ENCODE results near the gene FOXJ3. TPM values are rescaled to one million over a fixed set of nuclear protein-coding genes. Genes with fewer than 3 reads are reported as not detected.

The FOXJ3 gene
- total and polyA plus RNA-seq, 2 of the 13 experiments (the other 11 are each of a cell fraction or from before 2014, with no cell fraction given) = 16.6 to 48.5 TPM

DNA sequence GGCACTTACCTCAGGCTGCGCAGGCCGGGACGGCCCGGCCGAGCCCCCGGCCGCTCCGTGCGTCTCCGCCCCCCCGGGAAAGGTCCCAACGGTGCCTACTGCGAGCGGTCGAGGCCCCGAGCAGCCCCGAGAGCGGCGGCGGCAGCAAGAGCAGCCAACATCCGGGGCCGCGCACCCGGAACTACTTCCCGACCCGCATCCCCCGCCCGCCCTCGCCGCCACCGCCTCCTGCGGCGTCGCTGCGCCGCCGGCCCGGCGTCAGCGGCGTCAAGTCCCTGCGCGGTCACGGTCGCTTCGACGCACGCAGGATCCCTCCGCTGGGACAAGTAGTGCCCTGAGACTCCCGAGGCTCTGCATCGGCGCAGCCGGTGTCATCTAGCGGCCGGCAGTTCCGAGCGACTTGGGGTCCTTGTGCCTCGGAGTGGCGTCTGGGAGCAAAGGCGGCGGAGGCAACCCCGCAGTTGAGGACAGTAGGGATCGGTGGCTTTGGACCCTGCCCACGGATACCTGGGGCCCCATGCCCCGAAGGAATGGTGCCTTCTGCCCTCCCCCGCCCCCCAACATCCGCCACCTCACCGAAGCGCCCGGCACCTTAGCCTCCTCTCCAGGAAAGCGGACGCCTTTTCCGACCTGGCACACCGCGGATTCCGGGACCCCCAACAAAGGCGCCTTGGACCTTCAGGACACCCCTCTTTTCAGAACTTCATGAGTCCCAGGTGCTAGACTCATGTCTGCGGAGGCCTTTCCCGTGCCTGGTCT, at the start of gene FOXJ3 (continued):
- TF ChIP-seq, protein P1, sequence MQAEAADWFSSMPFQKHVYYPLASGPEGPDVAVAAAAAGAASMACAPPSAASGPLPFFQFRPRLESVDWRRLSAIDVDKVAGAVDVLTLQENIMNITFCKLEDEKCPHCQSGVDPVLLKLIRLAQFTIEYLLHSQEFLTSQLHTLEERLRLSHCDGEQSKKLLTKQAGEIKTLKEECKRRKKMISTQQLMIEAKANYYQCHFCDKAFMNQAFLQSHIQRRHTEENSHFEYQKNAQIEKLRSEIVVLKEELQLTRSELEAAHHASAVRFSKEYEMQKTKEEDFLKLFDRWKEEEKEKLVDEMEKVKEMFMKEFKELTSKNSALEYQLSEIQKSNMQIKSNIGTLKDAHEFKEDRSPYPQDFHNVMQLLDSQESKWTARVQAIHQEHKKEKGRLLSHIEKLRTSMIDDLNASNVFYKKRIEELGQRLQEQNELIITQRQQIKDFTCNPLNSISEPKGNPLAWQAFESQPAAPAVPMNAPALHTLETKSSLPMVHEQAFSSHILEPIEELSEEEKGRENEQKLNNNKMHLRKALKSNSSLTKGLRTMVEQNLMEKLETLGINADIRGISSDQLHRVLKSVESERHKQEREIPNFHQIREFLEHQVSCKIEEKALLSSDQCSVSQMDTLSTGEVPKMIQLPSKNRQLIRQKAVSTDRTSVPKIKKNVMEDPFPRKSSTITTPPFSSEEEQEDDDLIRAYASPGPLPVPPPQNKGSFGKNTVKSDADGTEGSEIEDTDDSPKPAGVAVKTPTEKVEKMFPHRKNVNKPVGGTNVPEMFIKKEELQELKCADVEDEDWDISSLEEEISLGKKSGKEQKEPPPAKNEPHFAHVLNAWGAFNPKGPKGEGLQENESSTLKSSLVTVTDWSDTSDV (CRISPR knock-in tag; IDR thresholded peaks at IDR 0.05) = no peak
- TF ChIP-seq FUBP1 (CRISPR knock-in tag; IDR thresholded peaks at IDR 0.05; ENCODE audit: borderline replicate concordance) (peak; percentile 67; the same call in 1 of the 2 replicates), CHD2 (IDR thresholded peaks at IDR 0.05; ENCODE audit: low read depth, low read length) (peak; percentile 93), ZNF503 (CRISPR knock-in tag; IDR thresholded peaks at IDR 0.05) (peak; percentile 72), NR3C1 (CRISPR knock-in tag; IDR thresholded peaks at IDR 0.05) (no peak), ZNF672 (CRISPR knock-in tag; IDR thresholded peaks at IDR 0.05) (peak; percentile 94), GTF2F1 (IDR thresholded peaks at IDR 0.05; ENCODE audit: low read length) (peak; percentile 59; the same call in 1 of the 2 replicates), TMF1 (CRISPR knock-in tag; IDR thresholded peaks at IDR 0.05; ENCODE audit: low read depth) (peak; percentile 72; the same call in 1 of the 2 replicates), ATRX (CRISPR knock-in tag; IDR thresholded peaks at IDR 0.05; ENCODE audit: borderline replicate concordance) (no peak), NFKB2 (CRISPR knock-in tag; IDR thresholded peaks at IDR 0.05; ENCODE audit: borderline replicate concordance) (peak; percentile 64; the same call in 1 of the 2 replicates), WIZ (CRISPR knock-in tag; IDR thresholded peaks at IDR 0.05) (no peak), ZNF850 (CRISPR knock-in tag; conservative IDR thresholded peaks at IDR 0.05) (no peak), HIVEP1 (CRISPR knock-in tag; IDR thresholded peaks at IDR 0.05) (peak; percentile 61), ZNF253 (CRISPR knock-in tag; IDR thresholded peaks at IDR 0.05; ENCODE audit: borderline replicate concordance) (no peak; the same call in 1 of the 2 replicates), E2F5 (CRISPR knock-in tag; conservative IDR thresholded peaks at IDR 0.05) (peak; percentile 66; the same call in 1 of the 2 replicates)
- TF ChIP-seq, protein P2, sequence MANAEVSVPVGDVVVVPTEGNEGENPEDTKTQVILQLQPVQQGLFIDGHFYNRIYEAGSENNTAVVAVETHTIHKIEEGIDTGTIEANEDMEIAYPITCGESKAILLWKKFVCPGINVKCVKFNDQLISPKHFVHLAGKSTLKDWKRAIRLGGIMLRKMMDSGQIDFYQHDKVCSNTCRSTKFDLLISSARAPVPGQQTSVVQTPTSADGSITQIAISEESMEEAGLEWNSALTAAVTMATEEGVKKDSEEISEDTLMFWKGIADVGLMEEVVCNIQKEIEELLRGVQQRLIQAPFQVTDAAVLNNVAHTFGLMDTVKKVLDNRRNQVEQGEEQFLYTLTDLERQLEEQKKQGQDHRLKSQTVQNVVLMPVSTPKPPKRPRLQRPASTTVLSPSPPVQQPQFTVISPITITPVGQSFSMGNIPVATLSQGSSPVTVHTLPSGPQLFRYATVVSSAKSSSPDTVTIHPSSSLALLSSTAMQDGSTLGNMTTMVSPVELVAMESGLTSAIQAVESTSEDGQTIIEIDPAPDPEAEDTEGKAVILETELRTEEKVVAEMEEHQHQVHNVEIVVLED (CRISPR knock-in tag; IDR thresholded peaks at IDR 0.05; ENCODE audit: borderline replicate concordance) = peak; percentile 100
- TF ChIP-seq, protein P3, sequence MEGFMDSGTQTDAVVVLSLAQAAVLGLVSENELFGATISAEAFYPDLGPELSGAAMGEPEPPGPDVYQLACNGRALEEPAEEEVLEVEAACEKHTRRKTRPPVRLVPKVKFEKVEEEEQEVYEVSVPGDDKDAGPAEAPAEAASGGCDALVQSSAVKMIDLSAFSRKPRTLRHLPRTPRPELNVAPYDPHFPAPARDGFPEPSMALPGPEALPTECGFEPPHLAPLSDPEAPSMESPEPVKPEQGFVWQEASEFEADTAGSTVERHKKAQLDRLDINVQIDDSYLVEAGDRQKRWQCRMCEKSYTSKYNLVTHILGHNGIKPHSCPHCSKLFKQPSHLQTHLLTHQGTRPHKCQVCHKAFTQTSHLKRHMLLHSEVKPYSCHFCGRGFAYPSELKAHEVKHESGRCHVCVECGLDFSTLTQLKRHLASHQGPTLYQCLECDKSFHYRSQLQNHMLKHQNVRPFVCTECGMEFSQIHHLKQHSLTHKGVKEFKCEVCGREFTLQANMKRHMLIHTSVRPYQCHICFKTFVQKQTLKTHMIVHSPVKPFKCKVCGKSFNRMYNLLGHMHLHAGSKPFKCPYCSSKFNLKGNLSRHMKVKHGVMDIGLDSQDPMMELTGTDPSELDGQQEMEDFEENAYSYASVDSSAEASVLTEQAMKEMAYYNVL (CRISPR knock-in tag; IDR thresholded peaks at IDR 0.05; ENCODE audit: borderline replicate concordance) = no peak; the same call in 1 of the 2 replicates
